ENCODE data around the gene RTL1.

GRCh38 chr14:100882991-100883788 lies 20.3 kb downstream of the RTL1 start:
- TF ChIP-seq GATA2 (IDR thresholded peaks at IDR 0.05; ENCODE audit: low read depth, low read length), result no peak
- no peak for TF ChIP-seq GATA3 (IDR thresholded peaks at IDR 0.05; ENCODE audit: low read depth, low read length)

Data from SH-SY5Y (cell line).